Measurements from ENCODE around the gene PRKCD. TPM values are rescaled to one million over a fixed set of nuclear protein-coding genes. Genes with fewer than 3 reads are reported as not detected.

PRKCD gene
- total RNA-seq, 2 experiments from 2014 or later, result 18.7 to 21.5 TPM

DNA sequence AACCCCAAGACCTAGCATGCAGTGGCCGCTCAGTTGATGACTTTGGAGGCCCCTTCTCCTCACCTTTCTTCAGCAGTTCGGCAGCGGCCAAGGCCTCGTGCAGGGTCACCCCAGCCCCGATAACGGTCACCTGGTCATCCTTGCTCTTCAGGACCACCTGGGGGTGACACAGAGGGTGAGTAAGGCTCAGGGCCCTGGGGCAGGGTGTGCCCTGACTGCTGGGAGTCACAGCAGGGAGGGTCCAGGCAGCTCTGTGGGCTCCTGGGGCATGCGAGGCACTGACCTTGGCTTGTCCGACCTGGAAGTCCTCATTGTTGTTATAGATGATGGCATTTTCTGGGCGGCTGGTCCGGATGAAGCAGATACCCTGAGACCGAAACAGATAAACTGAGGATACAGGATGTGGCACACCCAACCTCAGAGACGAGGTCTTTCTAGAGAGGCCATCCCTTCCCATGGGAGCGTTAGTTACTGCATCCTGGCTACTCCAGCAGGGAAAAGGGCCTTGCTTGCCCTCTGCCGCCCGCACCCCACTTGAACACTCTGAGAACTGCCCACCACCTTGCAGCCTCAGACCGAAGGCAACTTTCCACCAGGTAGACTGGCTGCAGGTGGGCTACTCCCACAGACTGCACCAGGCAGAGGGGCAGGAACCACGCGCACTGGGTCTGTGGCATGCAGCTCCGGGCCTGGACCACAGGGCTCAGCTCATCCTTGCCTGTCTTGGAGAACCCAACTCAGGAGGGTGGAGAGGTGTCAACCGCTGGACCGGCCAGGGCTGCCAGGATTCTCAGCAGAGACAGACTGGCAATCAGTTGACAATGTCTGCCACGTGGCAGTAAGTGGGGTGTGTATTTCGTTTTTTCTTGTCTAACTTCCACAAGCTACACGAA is 67.2 kb downstream of the PRKCD start:
- no peaks in the 10 kb centered on the region for H3K27me3 Mint-ChIP-seq
- ATAC-seq (no peak), DNase-seq (no peak)
- TF ChIP-seq, protein P1, sequence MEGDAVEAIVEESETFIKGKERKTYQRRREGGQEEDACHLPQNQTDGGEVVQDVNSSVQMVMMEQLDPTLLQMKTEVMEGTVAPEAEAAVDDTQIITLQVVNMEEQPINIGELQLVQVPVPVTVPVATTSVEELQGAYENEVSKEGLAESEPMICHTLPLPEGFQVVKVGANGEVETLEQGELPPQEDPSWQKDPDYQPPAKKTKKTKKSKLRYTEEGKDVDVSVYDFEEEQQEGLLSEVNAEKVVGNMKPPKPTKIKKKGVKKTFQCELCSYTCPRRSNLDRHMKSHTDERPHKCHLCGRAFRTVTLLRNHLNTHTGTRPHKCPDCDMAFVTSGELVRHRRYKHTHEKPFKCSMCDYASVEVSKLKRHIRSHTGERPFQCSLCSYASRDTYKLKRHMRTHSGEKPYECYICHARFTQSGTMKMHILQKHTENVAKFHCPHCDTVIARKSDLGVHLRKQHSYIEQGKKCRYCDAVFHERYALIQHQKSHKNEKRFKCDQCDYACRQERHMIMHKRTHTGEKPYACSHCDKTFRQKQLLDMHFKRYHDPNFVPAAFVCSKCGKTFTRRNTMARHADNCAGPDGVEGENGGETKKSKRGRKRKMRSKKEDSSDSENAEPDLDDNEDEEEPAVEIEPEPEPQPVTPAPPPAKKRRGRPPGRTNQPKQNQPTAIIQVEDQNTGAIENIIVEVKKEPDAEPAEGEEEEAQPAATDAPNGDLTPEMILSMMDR (IDR thresholded peaks at IDR 0.05), result no peak
- peaks cover 46% of the 10 kb centered on the region for H3K36me3 Mint-ChIP-seq (ENCODE audit: low read depth)
- H3K27ac Mint-ChIP-seq, result no peak overlapping the region
- H3K4me3 Mint-ChIP-seq, result no peak overlapping the region
- H3K9me3 Mint-ChIP-seq, result no peaks in the 10 kb centered on the region
- H3K4me1 Mint-ChIP-seq (ENCODE audit: low read depth), result no peaks in the 10 kb centered on the region
- ChIA-PET POLR2A (no interaction called here), CTCF (interaction anchor here (0.7 to 0.9 kb wide), 2 partner anchors 8 to 9 kb away, joined by 3 to 4 read pairs; no protein-coding TSS in a partner anchor)
- intact Hi-C loops (cut with micrococcal nuclease), result no loop called here

DNA sequence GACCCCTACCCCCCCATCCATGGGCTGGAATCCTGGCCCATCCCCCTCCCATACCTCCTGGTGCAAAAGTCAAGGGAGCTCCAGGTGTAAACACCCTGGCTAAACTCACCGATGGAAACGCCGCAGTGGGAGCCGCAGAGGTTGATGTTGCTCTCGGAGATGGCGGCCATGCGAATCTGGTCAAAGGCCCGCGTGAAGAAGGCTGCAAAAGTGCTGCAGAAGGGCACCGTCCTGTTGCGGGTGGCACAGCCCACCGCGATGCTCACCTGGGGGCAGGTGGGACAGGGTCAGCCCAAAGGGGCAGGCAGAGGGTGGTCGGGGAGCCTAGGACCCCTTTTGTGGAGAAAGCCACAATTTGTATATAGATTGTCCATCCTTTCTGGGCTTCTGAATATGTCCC is 68.2 kb downstream of the PRKCD start:
- TF ChIP-seq, protein P1 (IDR thresholded peaks at IDR 0.05), result no peak
- Mint-ChIP-seq H3K36me3 (ENCODE audit: low read depth) (peaks cover 45% of the 10 kb centered on the region), H3K27ac (no peak overlapping the region), H3K27me3 (no peaks in the 10 kb centered on the region), H3K4me1 (ENCODE audit: low read depth) (no peaks in the 10 kb centered on the region), H3K4me3 (no peak overlapping the region), H3K9me3 (no peaks in the 10 kb centered on the region)
- DNase-seq (no peak), ATAC-seq (no peak)
- POLR2A ChIA-PET, result no interaction called here
- intact Hi-C loops (cut with micrococcal nuclease), result no loop called here
- CTCF ChIA-PET, result interaction anchor here (0.7 to 0.9 kb wide), 2 partner anchors 8 to 9 kb away, joined by 3 to 4 read pairs; no protein-coding TSS in a partner anchor

DNA sequence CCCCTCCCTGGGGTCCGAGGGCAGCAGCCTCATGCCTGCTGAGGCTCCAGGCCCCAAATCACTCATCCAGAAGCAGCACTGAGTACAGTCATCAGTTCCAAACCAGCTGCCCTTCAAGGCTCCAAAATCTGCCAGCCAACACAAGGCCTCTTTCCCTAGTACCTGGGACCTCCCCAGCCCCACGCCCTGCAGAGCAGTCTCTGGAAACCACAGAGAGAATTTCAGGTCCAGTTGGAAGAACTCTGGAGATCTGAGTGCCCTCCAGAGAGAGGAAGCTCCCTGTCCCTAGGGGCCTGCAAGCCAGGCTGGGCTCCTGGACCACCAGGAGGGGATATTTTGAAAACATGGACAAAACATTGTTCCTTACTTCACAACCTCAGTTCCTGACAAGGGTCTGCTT is 68.6 kb downstream of the PRKCD start:
- Mint-ChIP-seq H3K4me1 (ENCODE audit: low read depth) (no peaks in the 10 kb centered on the region), H3K27me3 (no peaks in the 10 kb centered on the region), H3K9me3 (no peaks in the 10 kb centered on the region), H3K27ac (no peak overlapping the region), H3K4me3 (no peak overlapping the region), H3K36me3 (ENCODE audit: low read depth) (peaks cover 48% of the 10 kb centered on the region)
- intact Hi-C loops (cut with micrococcal nuclease), result no loop called here
- POLR2A ChIA-PET, result no interaction called here
- TF ChIP-seq, protein P1 (IDR thresholded peaks at IDR 0.05), result no peak
- DNase-seq (no peak), ATAC-seq (no peak)
- CTCF ChIA-PET, result no interaction called here

DNA sequence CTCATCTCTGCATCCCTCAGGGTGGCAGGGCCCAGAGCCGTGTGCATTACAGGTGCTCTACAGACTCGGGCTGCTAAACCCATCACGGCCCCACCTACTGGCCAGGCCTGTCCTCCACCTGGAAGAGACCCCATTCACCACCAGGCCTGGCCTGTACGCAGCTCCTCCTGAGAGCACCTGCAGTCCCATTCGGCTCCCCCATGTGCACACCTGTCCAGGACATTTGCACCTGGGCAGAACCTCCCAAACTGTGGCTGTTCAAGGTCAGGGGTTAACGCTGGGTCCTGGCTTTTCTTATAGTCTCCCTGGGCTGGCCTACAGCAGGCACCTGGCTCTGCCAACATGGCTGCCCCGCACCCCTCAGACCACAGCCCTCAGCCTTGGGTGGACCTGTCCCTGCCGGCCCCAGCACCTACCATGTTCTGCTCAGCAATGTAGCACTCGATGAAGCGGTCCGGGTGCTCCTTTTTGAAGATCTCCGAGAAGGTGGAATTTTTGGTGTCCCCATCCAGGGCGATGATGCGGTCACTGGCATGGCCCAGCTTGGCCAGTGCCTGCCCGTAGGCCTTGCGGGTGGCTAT is 69.1 kb downstream of the PRKCD start:
- intact Hi-C loops (cut with micrococcal nuclease), result no loop called here
- no peak for DNase-seq
- Mint-ChIP-seq H3K36me3 (ENCODE audit: low read depth) (peaks cover 49% of the 10 kb centered on the region), H3K9me3 (no peaks in the 10 kb centered on the region), H3K4me3 (no peak overlapping the region), H3K27ac (no peak overlapping the region), H3K27me3 (no peaks in the 10 kb centered on the region), H3K4me1 (ENCODE audit: low read depth) (peaks cover under 1% of the 10 kb centered on the region)
- POLR2A ChIA-PET, result no interaction called here
- CTCF ChIA-PET, result no interaction called here
- TF ChIP-seq, protein P1 (IDR thresholded peaks at IDR 0.05), result no peak
- ATAC-seq, result no peak

DNA sequence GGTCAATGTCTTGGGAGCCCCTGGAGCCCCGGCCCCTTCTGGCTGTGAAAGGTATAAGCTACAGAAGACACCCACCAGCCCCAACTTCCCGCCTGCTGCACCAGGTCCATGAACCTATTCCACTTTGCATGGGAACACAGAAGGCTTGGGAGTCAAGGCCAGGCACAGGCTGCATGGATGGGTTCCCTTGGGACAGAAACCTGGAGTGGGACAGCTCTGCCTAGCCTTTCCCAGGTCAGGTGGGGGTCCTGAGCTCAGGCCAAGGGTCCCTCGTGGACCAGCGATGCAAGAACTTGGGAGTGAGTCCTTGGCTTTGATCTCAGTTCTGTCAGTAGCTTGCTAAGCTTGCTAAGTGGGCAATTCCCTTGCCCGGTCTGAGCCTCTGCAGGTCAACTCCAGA is 69.8 kb downstream of the PRKCD start:
- peaks cover 2% of the 10 kb centered on the region for H3K4me1 Mint-ChIP-seq (ENCODE audit: low read depth)
- intact Hi-C loops (cut with micrococcal nuclease), result no loop called here
- CTCF ChIA-PET, result no interaction called here
- no peaks in the 10 kb centered on the region for H3K27me3 Mint-ChIP-seq
- TF ChIP-seq, protein P1 (IDR thresholded peaks at IDR 0.05), result no peak
- H3K27ac Mint-ChIP-seq, result no peak overlapping the region
- POLR2A ChIA-PET, result interaction anchor here (0.8 to 1.1 kb wide), 2 partner anchors 9 to 21 kb away, joined by 3 read pairs; no protein-coding TSS in a partner anchor
- H3K9me3 Mint-ChIP-seq, result no peaks in the 10 kb centered on the region
- peaks cover 42% of the 10 kb centered on the region for H3K36me3 Mint-ChIP-seq (ENCODE audit: low read depth)
- no peak overlapping the region for H3K4me3 Mint-ChIP-seq
- DNase-seq, result no peak
- no peak for ATAC-seq
